NCI-H526 treated with DMSO at 0.1 percent for 48 hours (cell line): ENCODE data around the gene FREM1.

Experiments used
- DNase-seq: peaks from one replicate; lab custom pipeline; 2025; lab: John Stamatoyannopoulos, UW

FREM1 gene

DNA sequence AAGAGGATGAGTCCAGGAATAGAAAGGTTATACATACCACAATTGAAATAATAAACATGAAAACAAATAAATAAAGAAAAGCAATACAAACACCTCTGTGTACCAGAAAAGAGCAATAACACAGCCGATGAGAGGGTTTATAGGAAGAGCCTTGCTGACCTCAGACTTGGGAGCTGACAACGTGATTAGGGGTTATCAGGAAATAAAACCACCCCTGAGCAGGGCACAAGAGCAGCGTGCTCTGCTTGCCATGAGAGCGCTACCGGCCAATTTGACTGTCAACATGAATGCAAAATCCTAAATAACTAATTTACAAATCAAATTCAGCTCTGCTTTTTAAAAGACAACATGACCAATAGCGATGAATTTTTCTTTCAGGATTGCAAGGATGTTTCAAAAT lies 2.6 kb upstream of the FREM1 start:
- DNase-seq = peak; percentile 90

DNA sequence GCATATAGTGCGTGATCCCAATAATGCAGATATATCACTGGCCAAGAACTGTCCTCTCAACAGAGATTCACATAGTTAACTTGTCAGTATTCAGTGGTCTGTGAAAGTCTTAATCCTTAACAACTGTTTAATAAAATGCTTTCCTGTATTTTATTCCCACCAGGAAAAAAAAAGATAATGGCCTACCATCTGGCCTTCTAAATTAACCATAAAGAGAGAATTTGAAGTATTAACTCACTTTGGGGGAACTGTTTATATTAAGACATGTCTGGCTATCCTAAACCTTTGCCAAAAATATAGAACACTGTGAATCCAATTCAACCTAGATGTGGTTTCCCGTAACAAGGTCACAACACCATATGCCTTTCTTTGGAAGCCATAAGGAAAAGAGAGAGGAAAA lies 818 bp upstream of the FREM1 start:
- DNase-seq = no peak

DNA sequence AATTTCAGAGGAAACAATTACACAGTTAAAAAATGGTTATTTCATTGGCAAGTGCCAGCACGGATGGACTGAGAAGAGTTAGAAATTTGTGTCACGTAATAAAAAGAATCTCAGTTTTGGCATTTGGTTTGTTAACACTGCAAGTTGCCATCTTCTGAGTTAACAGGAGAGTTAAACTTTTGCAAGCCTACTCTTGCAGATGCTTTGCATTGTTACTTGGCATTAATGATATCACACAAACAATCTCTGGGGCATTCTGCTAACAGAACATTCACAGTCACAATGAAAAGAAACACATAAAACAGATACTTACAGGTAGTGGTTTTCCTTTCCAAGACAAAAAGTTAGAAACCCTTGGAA lies 647 bp downstream of the FREM1 start:
- no peak for DNase-seq

DNA sequence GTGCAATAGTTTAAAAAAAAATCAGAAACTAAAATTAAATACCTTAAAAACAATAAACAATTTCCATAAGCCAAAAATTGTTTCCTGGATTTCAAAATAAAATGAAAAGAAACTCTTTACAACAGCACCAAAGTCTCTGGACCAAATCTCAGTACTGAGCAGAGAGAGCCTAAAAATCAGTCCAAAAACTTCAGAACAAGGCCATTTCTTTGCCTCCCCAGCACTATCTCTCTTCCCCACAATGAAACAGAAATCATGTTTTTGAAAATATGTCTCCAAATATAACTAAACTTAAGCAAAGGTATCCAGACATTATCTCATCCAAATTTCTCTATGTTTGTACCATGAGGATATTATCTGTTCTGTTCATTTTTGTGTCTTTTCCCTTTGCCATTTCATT lies 1.0 kb downstream of the FREM1 start:
- DNase-seq = no peak

DNA sequence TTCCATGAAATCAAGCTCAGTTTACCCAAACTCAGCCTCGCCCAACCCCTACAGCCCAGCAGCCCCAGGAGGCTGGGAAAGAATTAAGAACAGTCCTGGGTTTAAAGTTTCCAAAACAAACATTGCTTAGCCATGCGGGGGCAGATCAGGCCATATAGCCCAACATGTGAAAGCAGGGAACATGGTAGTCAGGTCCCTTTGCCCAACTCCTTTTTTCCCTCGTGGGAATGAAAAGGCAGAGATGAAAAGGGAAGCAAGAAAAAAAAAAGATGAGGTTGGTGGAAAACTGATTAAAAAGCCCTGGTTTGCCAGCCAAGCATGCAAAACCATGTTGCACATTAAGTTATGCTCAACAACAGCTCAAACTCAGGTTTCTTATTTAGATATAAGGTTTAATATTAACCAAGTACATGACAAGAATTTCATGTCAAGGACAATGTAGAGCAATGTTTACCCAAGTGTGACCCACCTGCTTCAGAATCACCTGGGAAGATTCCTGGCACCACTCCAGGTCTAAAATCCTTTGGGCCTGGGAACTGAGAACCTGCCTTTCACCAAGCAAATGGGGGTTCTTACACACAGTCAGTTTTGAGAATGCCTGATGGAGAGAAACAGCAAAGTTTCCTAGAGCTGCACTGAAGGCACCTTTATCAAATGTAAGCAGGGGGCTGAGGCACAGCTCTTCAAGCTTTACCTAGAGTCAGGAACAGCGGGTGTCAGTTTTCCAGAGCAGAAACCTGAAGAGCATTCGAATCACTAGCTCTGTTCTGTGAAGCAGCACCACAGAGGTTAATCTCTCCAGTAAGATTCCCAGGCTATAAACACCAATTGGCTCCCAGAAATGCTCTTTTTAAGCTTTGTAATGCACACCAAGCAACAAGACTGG lies 1.7 kb downstream of the FREM1 start:
- peak; percentile 46 for DNase-seq

DNA sequence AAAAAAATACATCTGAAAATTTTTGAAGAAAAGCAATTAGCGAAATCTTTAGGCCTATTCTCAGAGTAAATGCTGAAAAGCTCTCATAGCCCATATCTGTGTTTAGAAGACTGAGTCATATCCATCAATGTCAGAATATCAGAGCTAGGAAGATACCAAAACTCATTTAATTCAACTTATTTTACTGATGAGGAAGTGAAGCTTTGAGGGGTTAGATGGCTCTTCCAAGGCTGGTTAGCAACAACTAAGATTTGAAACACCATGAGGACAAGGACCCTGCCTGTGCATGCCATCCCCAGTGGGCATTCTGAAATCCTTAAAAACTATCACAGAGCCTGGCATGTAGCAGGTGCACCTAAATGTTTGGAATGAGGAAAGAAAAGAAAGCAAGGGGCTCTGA lies 2.5 kb downstream of the FREM1 start:
- no peak for DNase-seq

DNA sequence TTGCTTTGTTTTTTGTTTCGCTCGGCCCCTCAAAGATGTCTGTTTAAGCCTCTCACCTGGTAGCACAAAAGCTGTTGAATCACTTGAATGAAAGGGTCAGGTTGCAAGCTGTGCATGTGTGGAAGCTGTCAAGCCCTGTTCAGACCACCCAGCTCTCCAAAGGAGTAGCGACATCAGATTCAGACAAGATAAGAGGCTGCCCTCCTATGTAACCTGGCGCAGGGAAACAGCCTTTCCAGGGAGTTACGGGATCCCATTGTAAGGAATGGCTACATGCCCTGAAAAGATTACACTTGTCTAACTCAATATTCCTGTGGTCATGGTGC lies 2.9 kb downstream of the FREM1 start:
- no peak for DNase-seq

DNA sequence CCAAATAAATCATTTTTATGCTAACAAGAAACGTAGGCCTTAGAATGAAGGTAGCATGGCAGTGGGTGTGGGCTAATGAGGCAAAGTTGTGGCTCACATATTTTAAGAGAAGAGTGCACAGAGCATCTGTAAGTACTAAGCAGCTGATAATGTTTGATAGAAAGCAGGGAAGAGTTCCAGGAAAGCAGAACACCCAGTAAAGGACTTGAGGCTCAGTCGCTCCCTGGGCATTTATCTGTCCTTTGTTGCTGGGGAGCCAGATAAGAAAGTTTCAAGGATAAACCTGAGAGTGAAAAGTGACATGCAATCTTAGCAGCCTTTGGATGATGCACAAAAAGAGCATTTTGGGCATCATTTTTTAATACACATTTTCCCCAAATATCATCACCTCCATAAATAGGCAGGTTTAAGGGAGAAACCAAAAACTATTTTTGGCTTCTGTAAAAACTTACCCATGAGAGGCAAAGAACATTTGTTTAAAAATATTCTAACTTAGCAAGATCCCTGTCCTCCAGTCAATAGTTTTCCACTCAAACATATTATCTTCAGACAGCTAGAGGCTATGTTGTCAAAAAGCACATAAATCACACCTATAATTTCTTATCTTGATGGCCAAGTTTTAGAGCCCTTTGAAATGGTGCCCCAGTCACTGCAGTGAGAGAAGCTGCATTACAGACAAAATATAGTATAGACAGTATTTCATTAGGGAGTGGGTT lies 3.4 kb downstream of the FREM1 start:
- DNase-seq = no peak

DNA sequence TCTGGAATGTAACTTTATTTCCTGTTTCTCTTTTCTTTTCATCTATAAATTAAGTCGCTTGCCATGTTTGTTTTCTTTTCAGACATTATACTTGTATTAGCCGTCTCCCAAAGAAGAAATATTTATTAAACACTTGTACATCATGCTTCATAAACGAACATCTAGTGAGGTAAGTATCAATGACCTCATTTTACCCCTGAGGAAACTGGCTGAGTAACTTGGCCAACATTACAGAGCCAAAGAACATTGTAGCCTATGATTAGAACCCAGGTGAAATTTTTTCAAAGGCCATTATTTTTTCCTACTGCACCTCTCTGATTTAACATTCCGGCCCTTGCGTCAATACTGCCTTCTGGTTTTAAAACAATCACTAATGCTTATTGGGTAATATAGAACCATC lies 4.2 kb downstream of the FREM1 start:
- no peak for DNase-seq

DNA sequence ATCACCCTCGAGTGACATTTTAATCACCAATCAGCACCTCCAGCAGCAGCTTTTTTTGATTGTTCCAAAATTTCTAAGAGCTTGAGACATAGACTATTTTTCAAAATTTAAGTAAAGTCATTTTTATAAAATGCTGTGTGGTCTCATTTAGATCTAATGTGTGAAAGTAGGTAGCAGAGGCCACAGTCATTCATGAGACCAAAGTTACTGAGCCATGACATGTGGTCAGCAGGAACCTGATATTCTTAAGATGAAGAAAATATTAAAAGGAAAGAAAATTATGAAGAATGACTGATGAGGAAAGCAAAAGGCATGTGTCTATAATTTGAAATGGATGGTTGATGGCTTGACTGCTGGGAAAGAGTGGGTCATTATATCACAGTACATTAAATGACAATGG lies 7.2 kb downstream of the FREM1 start:
- no peak for DNase-seq

DNA sequence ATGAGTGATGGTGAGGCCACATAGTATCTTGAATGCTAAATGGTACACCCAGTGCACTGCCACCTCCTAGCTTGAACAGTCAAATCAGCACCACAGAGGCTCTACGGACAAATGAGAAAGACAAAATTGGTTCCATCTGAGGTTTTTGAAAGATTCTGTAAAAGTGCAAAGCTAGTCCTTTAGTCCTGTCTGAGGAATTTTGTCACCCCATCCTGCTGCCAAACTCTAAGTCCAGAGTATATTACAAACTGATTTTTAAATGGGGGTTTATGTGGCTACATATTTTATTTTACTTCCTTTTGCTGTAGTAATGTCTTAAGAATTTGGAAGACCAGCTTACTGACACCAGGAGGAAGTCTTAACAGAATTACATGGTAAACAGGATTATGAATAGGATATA lies 7.7 kb downstream of the FREM1 start:
- DNase-seq = no peak

DNA sequence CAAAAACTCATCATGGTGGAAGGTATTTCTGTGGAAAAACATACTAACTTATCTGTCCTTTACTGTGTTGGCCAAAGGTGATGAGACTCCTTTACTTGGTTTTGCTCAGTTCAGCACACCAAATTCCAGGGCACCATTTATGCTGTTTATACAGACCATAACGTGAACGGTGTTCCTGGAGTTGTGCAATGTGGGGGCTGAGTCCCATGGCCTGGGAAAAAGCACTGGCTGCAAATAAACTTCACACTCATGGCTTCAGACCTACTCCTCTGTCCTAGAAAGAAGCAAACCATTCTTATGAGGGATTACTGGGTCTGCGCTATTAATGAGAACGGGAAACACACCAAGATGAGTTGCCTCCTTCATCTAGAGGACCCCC lies 10.4 kb downstream of the FREM1 start:
- no peak for DNase-seq

DNA sequence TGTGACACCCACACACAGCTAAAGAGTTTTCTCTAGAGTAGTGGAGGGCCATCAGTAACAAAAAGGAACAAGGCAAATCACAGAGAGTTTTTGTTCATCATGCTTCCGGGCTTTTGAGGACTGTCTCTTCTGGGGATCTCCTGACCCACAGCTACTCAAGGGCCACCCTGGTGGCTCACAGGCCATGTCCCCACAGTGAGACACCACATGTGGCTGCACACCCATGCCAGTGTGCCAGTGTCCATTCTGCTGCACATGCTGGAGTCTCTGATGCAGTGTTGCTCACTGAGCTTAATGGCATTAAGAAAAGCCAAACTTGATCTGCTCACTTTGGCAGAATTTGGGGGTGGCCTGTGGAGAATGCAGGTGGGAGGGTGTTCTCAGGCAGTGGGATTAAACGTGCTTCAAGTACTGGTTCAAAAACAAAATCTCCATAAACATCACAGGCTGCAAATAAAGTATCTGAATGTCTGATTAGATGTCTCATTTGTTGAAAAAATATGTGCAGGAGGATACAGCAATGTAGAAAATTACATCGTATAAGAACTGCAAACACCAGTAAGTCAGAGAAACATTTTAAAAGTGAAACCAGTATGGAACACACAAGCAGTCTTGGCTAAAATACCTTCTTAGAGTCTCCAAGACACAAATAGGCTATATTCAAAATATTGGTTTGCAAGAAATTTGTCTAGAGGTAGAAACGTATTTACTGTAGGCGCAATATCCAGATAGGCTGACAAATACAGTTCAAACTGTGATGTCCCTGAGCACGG lies 11.0 kb downstream of the FREM1 start:
- no peak for DNase-seq

DNA sequence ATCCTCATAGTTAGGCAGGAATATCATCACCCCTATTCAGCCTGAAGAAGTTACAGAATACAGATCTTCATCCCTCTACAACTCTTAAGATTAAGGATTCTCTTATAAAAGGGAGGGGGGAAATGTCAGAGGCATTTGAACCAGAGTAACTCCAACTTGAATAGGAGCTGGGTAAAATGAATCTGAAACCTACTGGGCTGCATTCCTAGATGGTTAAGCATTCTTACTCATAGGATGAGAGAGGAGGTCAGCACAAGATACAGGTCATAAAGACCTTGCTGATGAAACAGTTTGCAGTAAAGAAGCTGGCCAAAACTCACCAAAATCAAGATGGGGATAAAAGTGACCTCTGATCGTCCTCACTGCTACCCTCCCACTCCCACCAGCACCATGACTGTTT lies 14.4 kb downstream of the FREM1 start:
- no peak for DNase-seq

DNA sequence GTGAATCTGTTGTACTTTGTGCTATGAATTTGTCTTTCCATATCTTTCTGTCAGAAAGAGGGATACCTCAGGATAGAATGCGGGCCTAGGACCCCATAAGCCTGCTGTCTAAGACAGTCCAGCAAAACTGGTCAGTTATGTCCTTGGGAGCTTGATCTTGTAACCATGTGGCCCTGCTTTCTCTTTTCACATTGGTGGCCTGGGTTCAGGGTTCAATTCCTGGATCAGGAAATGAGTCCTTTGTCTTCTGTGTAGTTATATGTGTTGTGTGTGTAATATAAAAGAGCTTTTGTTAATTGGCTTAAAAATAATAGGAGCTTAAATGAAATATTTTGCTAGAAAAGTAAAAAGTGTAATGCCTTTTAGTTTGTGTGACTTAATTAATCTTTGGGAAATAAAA lies 16.9 kb downstream of the FREM1 start:
- DNase-seq = no peak

DNA sequence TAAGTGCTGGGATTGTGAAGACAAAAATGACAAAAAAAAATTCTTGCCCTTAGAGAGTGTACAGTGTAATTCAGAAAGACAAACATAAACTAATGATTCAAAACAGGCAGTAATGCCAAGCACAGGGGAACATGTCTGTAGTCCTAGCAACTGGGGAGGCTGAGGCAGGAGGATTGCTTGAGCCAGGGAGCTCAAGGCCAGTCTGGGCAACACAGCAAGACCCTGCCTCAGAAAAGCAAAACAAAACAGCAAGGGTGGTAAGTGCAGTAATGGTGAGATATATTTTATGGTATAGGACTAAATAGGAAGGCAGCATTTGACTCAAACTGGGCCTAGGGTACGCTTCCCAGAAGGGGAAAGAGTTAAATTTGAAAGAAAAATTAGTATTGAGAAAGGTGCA lies 18.9 kb downstream of the FREM1 start:
- DNase-seq = no peak

DNA sequence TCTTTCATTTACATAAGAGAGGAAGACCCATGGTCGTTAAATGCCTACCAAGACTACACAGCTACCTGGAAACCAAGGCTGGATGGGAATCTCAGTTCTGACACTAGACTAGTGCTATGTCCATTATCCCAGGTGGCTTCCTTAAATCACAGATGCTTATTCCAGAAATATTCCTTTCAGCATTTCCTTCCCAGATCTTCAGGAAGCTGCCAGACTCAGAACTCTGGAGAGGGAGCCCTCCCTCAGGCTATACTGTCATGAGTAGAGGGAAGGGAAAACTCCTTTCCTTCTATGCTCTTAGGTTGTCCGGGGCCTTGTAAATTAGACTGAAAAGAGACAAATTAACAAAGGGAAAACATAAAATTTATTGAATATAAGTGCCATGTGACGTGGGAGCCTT lies 20.8 kb downstream of the FREM1 start:
- no peak for DNase-seq

DNA sequence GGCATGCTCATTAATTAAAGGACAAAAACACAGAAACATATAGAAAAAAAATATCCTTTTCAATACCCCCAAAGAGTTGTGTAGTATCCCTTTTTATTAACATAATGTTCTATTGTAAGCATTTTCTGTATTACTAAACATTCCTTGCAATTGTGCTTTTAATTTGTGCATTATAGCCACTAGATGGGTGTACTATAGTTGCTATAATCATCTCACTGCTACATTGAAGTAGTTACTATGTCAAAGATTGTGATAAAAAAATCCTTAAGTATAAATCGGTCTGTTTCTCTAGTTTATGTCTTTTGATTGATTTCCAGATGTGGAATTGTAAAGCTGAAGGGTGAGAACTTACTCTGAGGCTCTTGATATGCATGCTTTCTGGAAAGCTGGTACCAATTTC lies 21.4 kb downstream of the FREM1 start:
- DNase-seq = no peak

DNA sequence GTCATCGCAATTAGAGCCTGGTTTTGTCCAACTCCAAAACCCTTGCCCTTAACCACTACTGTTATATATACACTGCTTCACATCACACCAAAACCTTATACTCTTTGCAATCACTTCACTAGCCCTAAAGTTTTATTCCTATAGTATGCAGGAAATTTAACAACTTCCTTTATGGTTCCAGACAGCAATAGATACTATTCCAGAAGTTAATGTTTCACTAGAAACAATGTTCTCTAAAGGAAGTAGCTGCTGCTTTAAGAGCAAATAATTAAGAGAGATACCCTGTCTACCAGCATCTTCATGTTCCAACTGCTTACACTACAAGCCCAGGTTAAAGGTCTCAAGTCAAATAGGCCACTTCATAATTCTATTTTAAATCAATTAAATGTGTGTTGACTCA lies 22.0 kb downstream of the FREM1 start:
- no peak for DNase-seq

DNA sequence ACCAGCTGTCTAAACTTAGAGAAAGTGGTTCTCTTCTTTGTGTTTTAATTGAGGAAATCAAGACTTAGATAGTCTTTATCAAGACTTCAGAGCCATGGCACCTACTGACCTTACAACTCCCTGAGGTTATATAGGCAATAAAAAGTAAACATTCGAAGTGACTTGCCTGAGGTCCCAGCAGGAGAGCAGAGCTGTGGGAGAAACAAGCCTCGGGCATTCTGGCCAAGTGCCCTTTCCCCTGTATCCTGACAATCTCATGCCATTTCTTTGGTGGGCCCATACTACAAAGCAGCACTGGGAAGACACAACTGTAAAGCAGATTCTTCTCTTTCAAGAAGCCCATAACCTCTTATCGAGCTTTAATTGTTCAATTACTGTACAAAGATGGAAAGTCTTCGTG lies 23.1 kb downstream of the FREM1 start:
- no peak for DNase-seq

DNA sequence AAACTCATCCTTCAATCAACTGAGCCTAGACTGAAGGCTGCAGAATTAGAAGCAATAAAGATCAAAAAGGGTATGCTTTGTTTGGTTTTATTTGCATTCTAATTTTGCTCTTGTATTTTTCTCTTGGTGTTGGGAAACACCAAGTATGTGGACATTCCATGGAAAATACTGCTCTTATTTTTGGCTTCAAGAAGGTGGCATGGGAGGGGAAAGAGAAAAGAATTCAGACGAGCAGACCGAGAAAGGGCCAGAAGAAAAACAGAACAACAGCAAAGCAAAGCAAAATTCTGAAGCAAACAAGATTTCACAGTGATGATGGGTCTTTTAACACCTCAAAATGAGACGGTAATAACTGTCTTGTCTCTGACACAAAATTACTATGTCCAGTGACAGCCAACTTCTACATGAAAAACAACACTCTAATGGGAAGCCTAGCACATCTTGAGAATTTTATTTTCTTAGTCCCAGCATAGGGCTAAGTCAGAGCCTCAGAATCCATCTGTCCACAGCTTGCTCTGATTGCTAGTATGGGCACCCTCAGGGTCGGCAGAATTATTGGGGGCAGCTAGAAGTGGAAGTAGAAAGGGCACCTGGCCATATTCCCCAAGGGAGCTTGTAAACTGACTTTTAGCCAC lies 26.8 kb downstream of the FREM1 start:
- no peak for DNase-seq

DNA sequence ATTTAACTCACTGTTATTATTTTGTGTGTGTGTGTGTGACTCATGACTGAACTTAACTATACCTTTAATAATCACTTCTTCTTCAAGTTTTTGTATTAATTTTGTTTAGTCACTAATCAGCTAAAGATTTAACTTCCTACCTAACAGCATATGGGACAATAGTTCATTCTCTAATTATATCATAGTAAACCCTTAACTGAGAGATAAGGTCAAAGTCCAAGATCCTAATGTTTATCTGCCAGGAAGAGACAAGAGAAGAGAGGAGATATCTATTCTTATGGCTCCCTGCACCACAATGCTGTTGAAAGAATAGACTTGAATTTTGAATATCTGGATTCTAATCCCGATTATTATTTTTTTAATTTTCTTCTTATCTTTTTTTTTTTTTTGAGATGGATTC lies 28.1 kb downstream of the FREM1 start:
- peak; percentile 33 for DNase-seq

DNA sequence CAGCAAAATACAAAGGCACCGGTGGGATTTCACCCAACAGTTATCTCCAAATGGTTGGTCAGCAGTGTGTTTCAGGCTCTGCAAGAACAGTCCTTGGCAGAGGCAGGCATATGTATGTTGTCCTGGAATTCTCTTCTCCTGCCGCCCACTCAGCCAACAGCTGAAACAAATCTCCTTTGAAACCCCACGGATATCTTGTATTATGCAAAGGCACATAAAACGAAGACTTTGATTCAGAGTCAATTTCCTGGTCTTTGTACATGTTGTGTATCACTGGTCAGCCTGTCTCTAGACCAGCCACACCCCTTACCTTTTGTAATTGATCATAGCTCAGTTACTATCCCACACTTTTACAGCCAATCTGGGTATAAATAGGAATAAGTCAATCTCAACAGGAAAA lies 29.2 kb downstream of the FREM1 start:
- no peak for DNase-seq
